Activated CD4-positive, alpha-beta T cell treated with anti-CD3 and anti-CD28 coated beads for 24 hours (primary cell): ENCODE results near the gene REC114.
"Not testable (repeated sequence)": the region's sequence is repeated elsewhere in the genome, so short reads cannot be mapped to it uniquely, and the experiment has no call there.

Experiments
- DNase-seq, 2 donors: peaks; one replicate each; pipeline ENCODE4 v3.0.0-alpha.2; 2020; ENCODE audit warnings: low read depth in 2 of 2

Gene REC114

GRCh38 chr15:73455876-73456275 is 12.9 kb downstream of the REC114 start:
- DNase-seq, result no peak

- DNase-seq, result no peak
Measured at GRCh38 chr15:73457334-73457733, 14.4 kb downstream of the REC114 start.

- DNase-seq, result no peak
Measured at GRCh38 chr15:73460662-73461061, 17.7 kb downstream of the REC114 start.

GRCh38 chr15:73464602-73465001 is 21.6 kb downstream of the REC114 start:
- no peak for DNase-seq

GRCh38 chr15:73467758-73468157 is 24.8 kb downstream of the REC114 start:
- no peak for DNase-seq

GRCh38 chr15:73474785-73475184 is 31.8 kb downstream of the REC114 start:
- DNase-seq, result no peak

GRCh38 chr15:73476704-73477216 is 33.8 kb downstream of the REC114 start:
- DNase-seq, result no peak

- DNase-seq, result no peak
Measured at GRCh38 chr15:73480050-73480449, 37.1 kb downstream of the REC114 start.

GRCh38 chr15:73482166-73482565 is 39.2 kb downstream of the REC114 start:
- DNase-seq, result no peak

GRCh38 chr15:73483053-73483452 is 40.1 kb downstream of the REC114 start:
- no peak for DNase-seq

GRCh38 chr15:73485372-73485771 is 42.4 kb downstream of the REC114 start:
- no peak for DNase-seq

GRCh38 chr15:73485885-73486284 is 42.9 kb downstream of the REC114 start:
- DNase-seq, result not testable (repeated sequence)

GRCh38 chr15:73488698-73489097 is 45.7 kb downstream of the REC114 start:
- no peak for DNase-seq

GRCh38 chr15:73493922-73494321 is 51.0 kb downstream of the REC114 start:
- DNase-seq, result no peak

GRCh38 chr15:73495181-73495580 is 52.2 kb downstream of the REC114 start:
- no peak for DNase-seq

- no peak for DNase-seq
Measured at GRCh38 chr15:73500696-73501095, 57.7 kb downstream of the REC114 start.

GRCh38 chr15:73504885-73505284 is 61.9 kb downstream of the REC114 start:
- no peak for DNase-seq

GRCh38 chr15:73515527-73515926 is 72.6 kb downstream of the REC114 start:
- no peak for DNase-seq

- no peak for DNase-seq
Measured at GRCh38 chr15:73517566-73517965, 74.6 kb downstream of the REC114 start.

- DNase-seq, result no peak
Measured at GRCh38 chr15:73518180-73518862, 75.4 kb downstream of the REC114 start.

GRCh38 chr15:73518876-73519733 is 76.1 kb downstream of the REC114 start:
- DNase-seq, result no peak

- DNase-seq, result no peak
Measured at GRCh38 chr15:73522011-73522410, 79.0 kb downstream of the REC114 start.

GRCh38 chr15:73524919-73525318 is 82.0 kb downstream of the REC114 start:
- no peak for DNase-seq
